Measurements from ENCODE around the gene TUBAL3. TPM values are rescaled to one million over a fixed set of nuclear protein-coding genes. Genes with fewer than 3 reads are reported as not detected.

TUBAL3 gene
- total RNA-seq, 1 experiment from 2014 or later: 0.98 TPM

- H3K36me3 ChIP-seq (ENCODE audit: control insufficient read depth in 1 of 2, insufficient read depth in 2 of 2, low read length in 2 of 2): no peaks in the 10 kb centered on the region
- ChIA-PET CTCF (no interaction called here), RAD21 (ENCODE audit: low non-redundant PET in 1 of 2, low total read pairs in 2 of 2, uncharacterized antibody in 2 of 2, unreplicated experiment in 2 of 2) (no interaction called here), POLR2A (no interaction called here)
- H3K27ac ChIP-seq (ENCODE audit: low read depth, low read length): no peak overlapping the region
- H3K4me2 ChIP-seq (ENCODE audit: low read length): no peak overlapping the region
- no peaks in the 10 kb centered on the region for H4K20me1 ChIP-seq (ENCODE audit: insufficient read depth)
- no TSS peak for BruUV-seq (replicated peaks)
- no peak for DNase-seq (ENCODE audit: low read depth, low spot score)
- no peak overlapping the region for H2AFZ ChIP-seq (ENCODE audit: low read depth, low read length, poor library complexity, severe bottlenecking)
- H3K27me3 ChIP-seq (ENCODE audit: insufficient read depth, low read length): peaks cover 22% of the 10 kb centered on the region
- H3K79me2 ChIP-seq (ENCODE audit: insufficient read depth, low read length): no peaks in the 10 kb centered on the region
- no peaks in the 10 kb centered on the region for H3K4me1 ChIP-seq (ENCODE audit: control insufficient read depth in 1 of 2, insufficient read depth in 2 of 2, low read length in 2 of 2)
- ATAC-seq: no peak
- intact Hi-C loops (cut with micrococcal nuclease): no loop called here
- no peaks in the 10 kb centered on the region for H3K9me3 ChIP-seq (ENCODE audit: control insufficient read depth in 1 of 2, insufficient read depth in 1 of 2, low read depth in 1 of 2, low read length in 2 of 2)
- H3K4me3 ChIP-seq (replicated peaks in 1 of 2; ENCODE audit: low read depth in 1 of 2, low read length in 2 of 2): no peak overlapping the region
- TF ChIP-seq SRF (IDR thresholded peaks at IDR 0.05; ENCODE audit: low read depth) (no peak), SP1 (IDR thresholded peaks at IDR 0.05; ENCODE audit: low read depth) (no peak), ATF3 (IDR thresholded peaks at IDR 0.05) (no peak), CBX3 (IDR thresholded peaks at IDR 0.05; ENCODE audit: low read depth) (no peak), SIN3A (IDR thresholded peaks at IDR 0.05; ENCODE audit: low read depth) (no peak), MAX (IDR thresholded peaks at IDR 0.05) (no peak), POLR2AphosphoS5 (IDR thresholded peaks at IDR 0.05; ENCODE audit: low read depth, low read length) (no peak), YY1 (IDR thresholded peaks at IDR 0.05; ENCODE audit: extremely low read depth, insufficient replicate concordance, low read depth, low read length) (no peak), RAD21 (IDR thresholded peaks at IDR 0.05; ENCODE audit: low read depth) (no peak)
- TF ChIP-seq, protein P1, sequence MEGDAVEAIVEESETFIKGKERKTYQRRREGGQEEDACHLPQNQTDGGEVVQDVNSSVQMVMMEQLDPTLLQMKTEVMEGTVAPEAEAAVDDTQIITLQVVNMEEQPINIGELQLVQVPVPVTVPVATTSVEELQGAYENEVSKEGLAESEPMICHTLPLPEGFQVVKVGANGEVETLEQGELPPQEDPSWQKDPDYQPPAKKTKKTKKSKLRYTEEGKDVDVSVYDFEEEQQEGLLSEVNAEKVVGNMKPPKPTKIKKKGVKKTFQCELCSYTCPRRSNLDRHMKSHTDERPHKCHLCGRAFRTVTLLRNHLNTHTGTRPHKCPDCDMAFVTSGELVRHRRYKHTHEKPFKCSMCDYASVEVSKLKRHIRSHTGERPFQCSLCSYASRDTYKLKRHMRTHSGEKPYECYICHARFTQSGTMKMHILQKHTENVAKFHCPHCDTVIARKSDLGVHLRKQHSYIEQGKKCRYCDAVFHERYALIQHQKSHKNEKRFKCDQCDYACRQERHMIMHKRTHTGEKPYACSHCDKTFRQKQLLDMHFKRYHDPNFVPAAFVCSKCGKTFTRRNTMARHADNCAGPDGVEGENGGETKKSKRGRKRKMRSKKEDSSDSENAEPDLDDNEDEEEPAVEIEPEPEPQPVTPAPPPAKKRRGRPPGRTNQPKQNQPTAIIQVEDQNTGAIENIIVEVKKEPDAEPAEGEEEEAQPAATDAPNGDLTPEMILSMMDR (IDR thresholded peaks at IDR 0.05 in 2 of 3, conservative IDR thresholded peaks at IDR 0.05 in 1 of 3; ENCODE audit: borderline replicate concordance in 1 of 3, insufficient read depth in 1 of 3, low read depth in 2 of 3, low read length in 2 of 3): no peak
- H3K9ac ChIP-seq (ENCODE audit: low read length): no peak overlapping the region
- no peaks in the 10 kb centered on the region for H3K9me2 ChIP-seq (ENCODE audit: insufficient read depth)
Measured at GRCh38 chr10:5356302-5356763, 48.3 kb downstream of the TUBAL3 start.

All from HCT116 (cell line).